HG03469 (cell line): Measurements from ENCODE around the gene KCNA2.

Experiments
- ATAC-seq: cut with Tn5 transposase; IDR thresholded peaks from one replicate; pipeline ENCODE4 v1.9.1; 2021; ENCODE audit warnings: mild to moderate bottlenecking, moderate library complexity, moderate number of reproducible peaks; ENCODE audit not compliant: unreplicated experiment

Gene KCNA2

DNA sequence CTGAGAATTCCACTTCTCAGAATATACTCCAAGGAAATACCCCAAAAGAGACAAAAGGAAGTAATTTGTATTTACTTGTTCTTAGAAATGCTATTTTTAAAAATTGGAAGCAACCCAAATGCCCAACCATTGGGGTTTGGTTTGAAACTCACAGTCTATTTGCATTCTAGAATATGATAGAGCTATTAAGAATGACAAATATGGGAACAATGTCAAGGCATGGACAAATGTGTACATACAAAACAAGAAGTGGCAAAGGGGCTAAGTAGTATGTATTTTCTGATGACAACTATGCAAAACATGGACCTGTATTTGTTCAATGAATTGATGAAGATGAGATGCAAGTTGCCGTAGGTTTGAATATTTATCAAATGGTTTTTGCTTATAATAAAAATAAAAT is 32.8 kb downstream of the KCNA2 start:
- ATAC-seq: no peak

DNA sequence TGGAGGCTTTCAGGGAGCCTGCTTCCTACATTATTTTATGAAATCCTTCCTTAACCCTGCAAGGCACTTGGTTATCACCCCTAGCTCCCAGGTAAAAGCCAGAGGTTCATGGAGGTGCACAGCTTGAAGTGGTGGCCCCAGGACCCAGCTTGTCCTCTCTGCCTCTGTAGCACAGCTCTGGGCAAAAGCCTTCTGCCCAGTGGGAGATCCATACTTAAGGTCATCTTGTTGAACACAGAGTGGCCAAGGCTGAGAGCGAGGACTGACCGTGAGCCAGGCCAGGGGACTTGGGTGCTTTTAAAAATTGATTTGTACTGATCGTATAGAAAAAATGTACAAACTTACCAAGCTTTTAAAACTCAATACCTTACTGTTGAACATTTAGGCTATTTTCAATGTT is 33.4 kb downstream of the KCNA2 start:
- ATAC-seq: no peak

GRCh38 chr1:110570901-110571300 is 35.3 kb downstream of the KCNA2 start:
- ATAC-seq: no peak

DNA sequence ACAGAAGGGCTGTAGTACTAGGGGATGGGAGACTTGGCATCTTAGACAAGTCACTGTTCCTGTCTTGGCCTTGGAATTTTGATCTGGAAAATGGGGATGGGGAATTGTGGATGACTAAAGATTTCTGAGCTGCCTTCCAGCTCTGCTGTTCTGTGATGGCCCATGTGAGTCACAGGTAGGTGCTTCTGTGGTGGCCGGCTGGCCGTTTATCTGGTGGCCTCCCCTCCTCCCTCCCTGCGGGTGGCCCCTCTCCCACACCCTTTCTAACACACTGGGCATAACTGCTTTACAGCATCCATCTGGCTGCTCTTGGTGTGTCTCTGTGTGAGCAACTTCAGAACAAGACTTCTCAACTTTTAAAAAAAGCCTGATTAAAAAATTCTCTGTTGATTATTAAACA is 35.9 kb downstream of the KCNA2 start:
- no peak for ATAC-seq

- no peak for ATAC-seq
These were observed 39.3 kb downstream of the KCNA2 start for GRCh38 chr1:110566836-110567235.

DNA sequence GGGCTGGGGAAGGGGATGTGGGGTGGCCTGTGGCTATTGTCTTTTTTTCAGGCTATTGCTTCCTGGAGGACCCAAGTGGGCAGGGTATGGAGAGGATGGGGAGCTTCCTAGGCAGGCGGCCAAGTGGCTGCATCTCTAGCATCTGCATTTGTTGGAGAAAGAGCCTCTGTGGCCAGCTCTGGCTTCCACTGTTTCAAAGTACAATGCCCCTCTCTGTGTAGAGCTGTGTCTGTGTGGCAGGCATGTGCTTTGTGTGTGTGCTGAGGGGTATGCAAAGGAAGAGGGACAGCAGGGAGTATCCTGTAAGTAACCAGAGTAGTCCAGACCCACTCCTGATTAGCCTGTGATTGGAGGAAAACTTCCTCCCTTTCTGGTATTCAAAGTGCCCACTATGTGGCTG is 40.6 kb downstream of the KCNA2 start:
- no peak for ATAC-seq

DNA sequence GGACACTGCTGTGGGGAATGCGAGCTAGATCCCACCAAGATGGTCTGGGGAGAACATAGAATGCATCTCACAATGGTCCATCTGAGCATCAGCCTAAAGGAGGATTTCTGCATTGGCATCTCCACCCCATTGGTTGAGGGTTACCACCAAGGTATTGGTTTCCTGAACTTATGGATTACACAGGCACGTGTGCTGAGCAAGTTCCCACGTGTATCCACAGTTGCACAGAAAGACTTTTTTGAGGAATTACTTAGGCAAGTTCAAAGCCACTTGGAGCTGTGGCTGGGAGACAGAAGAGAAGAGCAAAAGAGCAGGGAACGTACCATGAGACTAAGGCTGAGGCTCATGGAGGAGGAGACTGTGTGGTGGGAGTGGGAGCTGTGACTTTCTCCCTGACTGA is 43.1 kb downstream of the KCNA2 start:
- ATAC-seq: no peak

DNA sequence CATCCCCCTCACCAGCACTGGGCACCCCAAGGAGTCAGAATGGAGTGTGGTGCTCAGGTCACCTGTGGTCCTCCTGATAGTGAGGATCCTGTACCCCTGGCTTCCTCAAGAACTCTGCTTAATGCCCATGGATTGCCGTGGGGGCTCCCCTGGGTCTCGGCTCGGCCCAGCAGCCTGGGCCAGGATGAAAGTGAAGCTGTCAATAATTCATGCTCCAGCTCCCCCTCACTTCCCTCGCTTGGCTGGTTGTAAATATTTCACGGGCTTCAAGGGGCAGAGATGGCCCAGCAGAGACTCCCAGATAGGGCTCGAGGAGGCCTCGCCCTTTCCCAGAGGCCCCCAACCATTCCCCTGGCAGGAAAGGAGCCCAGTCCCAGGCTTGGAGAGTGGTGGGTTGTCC is 44.6 kb downstream of the KCNA2 start:
- no peak for ATAC-seq

DNA sequence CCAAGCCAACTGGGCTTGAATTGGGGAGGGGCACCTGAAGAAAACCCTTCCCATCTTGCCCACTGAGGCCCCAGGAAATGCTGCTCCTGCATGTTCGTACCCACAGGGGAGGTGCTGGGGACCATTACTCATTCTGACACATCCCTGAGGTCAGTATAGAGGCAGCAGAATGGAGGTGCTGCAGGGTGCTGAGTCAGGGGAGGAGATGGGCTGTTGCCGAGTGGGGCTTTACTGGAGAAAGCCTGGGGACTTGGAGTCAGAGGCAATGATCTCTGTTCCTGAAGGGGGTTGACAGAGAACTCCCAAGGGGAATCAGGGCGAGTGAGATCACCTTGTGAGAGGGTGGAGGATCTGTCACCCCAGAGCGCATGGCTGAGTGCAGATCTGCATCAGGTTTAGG is 47.0 kb downstream of the KCNA2 start:
- no peak for ATAC-seq

GRCh38 chr1:110557481-110557880 is 48.7 kb downstream of the KCNA2 start:
- ATAC-seq: no peak

GRCh38 chr1:110556471-110556807 is 49.7 kb downstream of the KCNA2 start:
- no peak for ATAC-seq

- no peak for ATAC-seq
These were observed 50.2 kb downstream of the KCNA2 start for GRCh38 chr1:110555807-110556470.

GRCh38 chr1:110554871-110555801 is 51.0 kb downstream of the KCNA2 start:
- ATAC-seq: no peak

- ATAC-seq: no peak
These were observed 54.8 kb downstream of the KCNA2 start for GRCh38 chr1:110551278-110551809.

DNA sequence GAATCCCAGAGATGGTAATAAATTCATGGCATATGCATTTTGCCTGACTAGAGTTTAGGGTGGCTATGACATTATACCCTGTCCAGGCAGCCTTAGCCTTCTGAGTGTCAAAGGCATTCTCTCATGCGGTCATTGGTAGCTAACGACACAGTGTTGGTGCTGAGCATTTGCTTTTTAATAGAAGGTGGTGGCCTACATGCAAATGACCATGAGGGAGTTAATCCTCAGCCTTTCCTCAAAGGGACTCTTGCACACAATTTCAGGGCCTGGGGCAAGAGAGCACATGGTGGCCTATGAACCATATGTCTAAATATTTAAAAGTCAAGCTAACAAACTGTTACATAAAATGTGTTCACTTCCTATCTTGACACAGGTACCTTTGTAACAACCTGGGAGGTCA is 56.3 kb downstream of the KCNA2 start:
- no peak for ATAC-seq

DNA sequence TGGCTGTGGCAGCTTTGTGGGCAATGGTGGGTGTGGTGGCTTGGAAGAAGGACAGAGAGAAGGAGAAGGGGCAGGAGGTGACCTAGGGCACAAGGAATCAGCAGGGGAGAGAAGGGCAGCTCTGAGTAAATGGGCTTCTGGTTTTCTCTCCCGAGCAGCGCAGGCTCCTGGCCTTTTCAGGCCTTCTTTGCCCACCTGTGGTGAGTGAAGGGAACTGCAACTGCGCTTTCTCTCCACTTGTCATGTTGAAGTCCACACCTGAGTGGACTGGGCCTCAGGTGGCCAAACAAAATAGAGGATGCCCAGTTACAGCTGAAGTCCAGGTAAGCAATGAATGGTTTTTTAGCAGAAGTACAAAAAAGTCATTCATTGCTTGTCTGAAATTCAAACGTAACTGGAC is 57.8 kb downstream of the KCNA2 start:
- ATAC-seq: no peak

DNA sequence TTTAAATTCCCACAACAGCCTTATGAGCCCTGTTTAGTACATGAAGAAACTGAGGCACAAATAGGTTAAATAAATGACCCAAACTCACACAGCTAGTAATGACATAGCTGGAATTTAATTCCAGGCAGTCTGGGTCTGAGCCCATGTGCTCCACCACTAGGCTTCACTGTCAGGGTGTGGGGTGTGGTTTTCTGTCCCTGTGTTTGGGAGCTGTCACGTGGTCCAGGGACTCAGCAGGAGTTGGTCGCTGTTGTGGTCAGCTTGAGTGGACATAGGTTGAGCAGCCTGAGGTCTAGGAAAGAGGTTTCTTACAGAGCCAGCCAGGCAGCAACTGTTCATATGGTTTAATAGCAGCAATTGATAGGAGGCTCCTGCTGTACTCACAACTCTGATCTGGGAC is 59.1 kb downstream of the KCNA2 start:
- ATAC-seq: no peak

DNA sequence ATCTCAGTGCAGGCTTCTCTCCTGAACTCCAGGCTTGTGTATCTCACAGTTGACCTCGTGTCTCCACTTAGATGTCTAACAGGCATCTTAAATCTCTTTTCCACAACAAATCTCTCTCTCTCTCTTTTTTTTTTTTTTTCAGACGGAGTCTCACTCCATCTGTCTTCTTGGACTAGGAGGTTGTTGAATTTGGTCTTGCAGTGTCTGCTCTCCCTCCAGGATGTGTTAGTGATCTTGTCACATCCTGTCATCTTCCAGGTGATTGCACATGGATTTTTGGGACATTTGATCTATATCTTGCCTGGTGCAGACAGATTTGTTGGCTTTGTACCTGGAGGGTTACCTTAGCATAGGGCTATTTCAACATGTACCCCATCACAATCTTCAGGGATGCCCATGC is 60.7 kb downstream of the KCNA2 start:
- ATAC-seq: no peak

DNA sequence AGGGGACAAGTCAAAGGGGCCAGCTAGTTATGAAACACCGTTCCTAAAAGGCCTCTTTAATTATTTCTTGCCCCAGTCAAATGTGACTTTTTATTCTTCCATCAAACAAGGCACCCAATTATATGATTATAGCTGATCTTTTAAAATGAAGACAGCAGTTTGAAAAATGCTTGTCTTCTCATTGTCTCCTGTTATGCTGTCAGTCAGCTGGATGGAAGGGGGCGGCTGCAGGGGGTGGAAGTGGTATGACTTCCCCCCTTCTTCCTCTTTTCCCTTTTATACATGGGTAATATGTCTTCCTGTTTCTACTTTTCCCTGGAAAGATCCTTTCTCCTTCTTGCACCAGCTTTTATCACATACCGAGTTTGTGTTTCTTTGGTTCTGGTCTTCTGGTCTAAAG is 61.4 kb downstream of the KCNA2 start:
- ATAC-seq: no peak
